Measurements from ENCODE around the gene ARHGAP31.
A peak's percentile ranks its signal among the peaks of the same experiment; 100 is the strongest.

ARHGAP31 gene

DNA sequence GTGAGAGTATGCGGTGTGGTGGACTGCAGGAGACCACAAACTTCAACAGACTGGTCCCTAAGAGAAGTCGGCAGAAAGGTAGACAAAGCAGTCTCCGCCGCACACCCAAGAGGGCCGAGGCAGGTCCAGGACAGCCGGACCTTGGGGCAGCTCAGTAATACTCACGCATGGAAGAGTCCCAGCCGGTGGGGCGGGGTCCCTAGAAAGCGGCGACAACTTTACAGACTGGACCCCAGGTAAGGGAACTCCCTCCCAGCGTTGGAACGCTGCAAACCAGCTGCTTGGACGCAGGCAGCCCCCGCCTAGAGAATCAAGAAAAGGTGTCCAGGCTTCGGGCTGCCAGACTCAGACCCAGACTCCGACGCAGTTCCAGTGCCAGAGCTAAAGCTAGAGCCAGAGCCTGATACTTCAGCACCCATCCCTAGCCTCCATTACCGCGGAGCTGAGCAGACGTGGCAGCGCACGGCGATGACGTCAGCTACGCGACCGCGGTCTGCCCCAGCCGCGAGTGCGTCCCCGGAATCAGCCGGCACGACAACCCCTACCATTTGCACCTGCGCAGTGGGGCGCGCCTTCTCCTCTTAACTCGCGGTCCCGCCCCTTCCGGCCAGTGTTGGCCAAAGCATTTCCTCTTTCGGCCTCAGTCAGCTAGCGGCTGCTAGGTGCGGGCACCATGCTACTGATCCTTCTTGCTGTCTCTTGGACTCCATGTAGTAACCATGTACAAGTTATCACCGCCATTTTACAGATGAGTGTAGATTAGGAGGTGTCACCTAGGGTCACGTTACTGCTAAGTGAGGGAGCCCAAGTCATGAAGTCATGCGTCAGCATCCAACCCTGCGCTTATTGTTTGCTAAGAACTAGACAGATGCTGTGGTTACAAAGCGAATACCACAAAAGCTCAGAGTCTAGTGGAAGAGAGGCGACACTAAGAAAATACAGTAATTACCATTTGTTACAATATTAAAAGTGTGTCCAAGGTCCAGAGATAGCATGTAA is 169.3 kb downstream of the ARHGAP31 start, which contains the start of gene TMEM39A (continued):
- TF ChIP-seq, protein P1, sequence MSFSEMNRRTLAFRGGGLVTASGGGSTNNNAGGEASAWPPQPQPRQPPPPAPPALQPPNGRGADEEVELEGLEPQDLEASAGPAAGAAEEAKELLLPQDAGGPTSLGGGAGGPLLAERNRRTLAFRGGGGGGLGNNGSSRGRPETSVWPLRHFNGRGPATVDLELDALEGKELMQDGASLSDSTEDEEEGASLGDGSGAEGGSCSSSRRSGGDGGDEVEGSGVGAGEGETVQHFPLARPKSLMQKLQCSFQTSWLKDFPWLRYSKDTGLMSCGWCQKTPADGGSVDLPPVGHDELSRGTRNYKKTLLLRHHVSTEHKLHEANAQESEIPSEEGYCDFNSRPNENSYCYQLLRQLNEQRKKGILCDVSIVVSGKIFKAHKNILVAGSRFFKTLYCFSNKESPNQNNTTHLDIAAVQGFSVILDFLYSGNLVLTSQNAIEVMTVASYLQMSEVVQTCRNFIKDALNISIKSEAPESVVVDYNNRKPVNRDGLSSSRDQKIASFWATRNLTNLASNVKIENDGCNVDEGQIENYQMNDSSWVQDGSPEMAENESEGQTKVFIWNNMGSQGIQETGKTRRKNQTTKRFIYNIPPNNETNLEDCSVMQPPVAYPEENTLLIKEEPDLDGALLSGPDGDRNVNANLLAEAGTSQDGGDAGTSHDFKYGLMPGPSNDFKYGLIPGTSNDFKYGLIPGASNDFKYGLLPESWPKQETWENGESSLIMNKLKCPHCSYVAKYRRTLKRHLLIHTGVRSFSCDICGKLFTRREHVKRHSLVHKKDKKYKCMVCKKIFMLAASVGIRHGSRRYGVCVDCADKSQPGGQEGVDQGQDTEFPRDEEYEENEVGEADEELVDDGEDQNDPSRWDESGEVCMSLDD (tag by site-specific recombination; IDR thresholded peaks at IDR 0.05) = peak; percentile 39; the same call in 1 of the 2 replicates
- TF ChIP-seq ZNF16 (tag by site-specific recombination; IDR thresholded peaks at IDR 0.05; ENCODE audit: low read depth) (no peak), ZIC2 (tag by site-specific recombination; IDR thresholded peaks at IDR 0.05) (0 out of 2 replicates have a peak, but pooled peaks have one; percentile 10), GLIS1 (tag by site-specific recombination; IDR thresholded peaks at IDR 0.05) (peak; percentile 57), ZSCAN23 (tag by site-specific recombination; IDR thresholded peaks at IDR 0.05) (no peak), SP7 (tag by site-specific recombination; IDR thresholded peaks at IDR 0.05) (peak; percentile 55), YY2 (tag by site-specific recombination; IDR thresholded peaks at IDR 0.05) (peak; percentile 84), ZNF19 (tag by site-specific recombination; IDR thresholded peaks at IDR 0.05; ENCODE audit: low read depth) (no peak), ZNF501 (tag by site-specific recombination; IDR thresholded peaks at IDR 0.05) (0 out of 2 replicates have a peak, but pooled peaks have one; percentile 54), ZXDB (tag by site-specific recombination; IDR thresholded peaks at IDR 0.05) (peak; percentile 78), SP3 (tag by site-specific recombination; IDR thresholded peaks at IDR 0.05) (peak; percentile 56; the same call in 1 of the 2 replicates)
- TF ChIP-seq, protein P2, sequence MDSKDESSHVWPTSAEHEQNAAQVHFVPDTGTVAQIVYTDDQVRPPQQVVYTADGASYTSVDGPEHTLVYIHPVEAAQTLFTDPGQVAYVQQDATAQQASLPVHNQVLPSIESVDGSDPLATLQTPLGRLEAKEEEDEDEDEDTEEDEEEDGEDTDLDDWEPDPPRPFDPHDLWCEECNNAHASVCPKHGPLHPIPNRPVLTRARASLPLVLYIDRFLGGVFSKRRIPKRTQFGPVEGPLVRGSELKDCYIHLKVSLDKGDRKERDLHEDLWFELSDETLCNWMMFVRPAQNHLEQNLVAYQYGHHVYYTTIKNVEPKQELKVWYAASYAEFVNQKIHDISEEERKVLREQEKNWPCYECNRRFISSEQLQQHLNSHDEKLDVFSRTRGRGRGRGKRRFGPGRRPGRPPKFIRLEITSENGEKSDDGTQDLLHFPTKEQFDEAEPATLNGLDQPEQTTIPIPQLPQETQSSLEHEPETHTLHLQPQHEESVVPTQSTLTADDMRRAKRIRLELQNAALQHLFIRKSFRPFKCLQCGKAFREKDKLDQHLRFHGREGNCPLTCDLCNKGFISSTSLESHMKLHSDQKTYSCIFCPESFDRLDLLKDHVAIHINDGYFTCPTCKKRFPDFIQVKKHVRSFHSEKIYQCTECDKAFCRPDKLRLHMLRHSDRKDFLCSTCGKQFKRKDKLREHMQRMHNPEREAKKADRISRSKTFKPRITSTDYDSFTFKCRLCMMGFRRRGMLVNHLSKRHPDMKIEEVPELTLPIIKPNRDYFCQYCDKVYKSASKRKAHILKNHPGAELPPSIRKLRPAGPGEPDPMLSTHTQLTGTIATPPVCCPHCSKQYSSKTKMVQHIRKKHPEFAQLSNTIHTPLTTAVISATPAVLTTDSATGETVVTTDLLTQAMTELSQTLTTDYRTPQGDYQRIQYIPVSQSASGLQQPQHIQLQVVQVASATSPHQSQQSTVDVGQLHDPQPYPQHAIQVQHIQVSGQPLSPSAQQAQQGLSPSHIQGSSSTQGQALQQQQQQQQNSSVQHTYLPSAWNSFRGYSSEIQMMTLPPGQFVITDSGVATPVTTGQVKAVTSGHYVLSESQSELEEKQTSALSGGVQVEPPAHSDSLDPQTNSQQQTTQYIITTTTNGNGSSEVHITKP (tag by site-specific recombination; IDR thresholded peaks at IDR 0.05) = peak; percentile 41; the same call in 1 of the 2 replicates

DNA sequence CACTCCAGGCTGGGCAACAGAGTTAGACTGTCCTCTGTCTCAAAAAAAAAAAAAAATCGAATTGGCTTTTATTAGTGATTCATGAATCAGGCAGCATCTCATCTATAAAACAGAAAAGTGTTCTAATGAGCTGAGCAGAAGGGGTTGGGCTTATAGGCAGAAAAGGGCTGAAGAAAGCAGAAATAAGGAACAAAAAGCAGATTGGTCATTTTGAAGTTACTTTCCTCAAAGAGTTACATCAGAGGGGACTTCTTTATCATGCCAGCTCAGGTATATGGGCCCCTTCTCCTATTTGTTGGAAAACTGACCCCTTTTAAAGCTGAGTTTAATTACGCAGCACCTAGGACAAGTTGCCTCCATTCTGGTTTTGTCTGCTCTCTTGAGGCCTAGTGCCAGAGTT is 173.9 kb downstream of the ARHGAP31 start:
- Histone ChIP-seq H3K27ac (ENCODE audit: extremely low read depth, low read depth, low read length) (no peak overlapping the region; the same call in 1 of the 2 replicates), H3K4me3 (ENCODE audit: low read depth, low read length) (no peak overlapping the region), H3K36me3 (ENCODE audit: control insufficient read depth in 2 of 2, insufficient read depth in 1 of 2, low read length in 2 of 2) (peaks cover 6 to 18% of the 10 kb centered on the region in 2 experiments; a peak in 2 of 3 replicates), H3K9me3 (ENCODE audit: control insufficient read depth, insufficient read depth, low read depth, low read length) (no peaks in the 10 kb centered on the region), H3K4me1 (ENCODE audit: control insufficient read depth, insufficient read depth, low read length) (no peaks in the 10 kb centered on the region)
- TF ChIP-seq ZNF549 (tag by site-specific recombination; IDR thresholded peaks at IDR 0.05) (peak; percentile 39), ZFP69B (tag by site-specific recombination; IDR thresholded peaks at IDR 0.05) (no peak)
- ChIA-PET POLR2A (interaction anchor here (0.9 kb wide), 1 partner anchor 23 kb away, joined by 3 read pairs; no protein-coding TSS in a partner anchor), CTCF (interaction anchor here (0.6 kb wide), 1 partner anchor 40 kb away, joined by 3 read pairs; no protein-coding TSS in a partner anchor)
